ENCODE data around the gene SHF. TPM values are rescaled to one million over a fixed set of nuclear protein-coding genes. Genes with fewer than 3 reads are reported as not detected.

The SHF gene
- total RNA-seq, 2 donors from 2014 or later, result 15.1 to 18.7 TPM

DNA sequence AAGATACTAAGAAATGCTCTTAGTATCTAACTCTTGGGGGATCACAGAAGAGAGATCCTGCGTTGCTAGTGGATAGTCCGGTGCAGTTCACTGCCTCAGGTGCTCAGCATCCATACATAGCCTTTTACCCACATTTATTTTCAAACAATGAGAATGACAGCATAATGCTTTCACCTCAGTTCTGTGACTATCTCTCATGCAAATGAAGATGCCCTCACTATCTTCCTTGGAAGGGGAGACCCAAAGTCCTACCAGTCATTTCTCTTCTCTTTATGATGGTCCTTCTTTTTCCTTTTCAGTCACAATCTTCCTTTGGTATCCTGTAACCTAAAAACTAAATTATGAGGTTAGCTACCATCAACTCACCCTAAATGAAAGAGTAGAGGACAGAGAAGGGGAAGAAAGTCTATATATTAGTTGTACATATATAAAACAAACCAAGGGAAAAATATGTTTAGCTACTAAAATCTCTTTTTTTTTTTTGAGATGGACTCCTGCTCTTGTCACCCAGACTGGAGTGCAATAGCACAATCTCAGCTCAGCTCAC, 33.4 kb upstream of the SHF start:
- H3K27me3 ChIP-seq (replicated peaks; ENCODE audit: insufficient read depth), result no peaks in the 10 kb centered on the region
- H3K4me1 ChIP-seq (ENCODE audit: control insufficient read depth in 1 of 2, low read depth in 2 of 2), result no peaks in the 10 kb centered on the region
- H3K4me3 ChIP-seq, result no peak overlapping the region
- H3K36me3 ChIP-seq, result no peaks in the 10 kb centered on the region
- H3K27ac ChIP-seq, result no peak overlapping the region
- H3K9me3 ChIP-seq, result no peaks in the 10 kb centered on the region
- no peak for DNase-seq (ENCODE audit: low spot score)
- no peak for ATAC-seq (ENCODE audit: insufficient number of reproducible peaks, low FRiP score, low read depth)
- TF ChIP-seq, protein P1, sequence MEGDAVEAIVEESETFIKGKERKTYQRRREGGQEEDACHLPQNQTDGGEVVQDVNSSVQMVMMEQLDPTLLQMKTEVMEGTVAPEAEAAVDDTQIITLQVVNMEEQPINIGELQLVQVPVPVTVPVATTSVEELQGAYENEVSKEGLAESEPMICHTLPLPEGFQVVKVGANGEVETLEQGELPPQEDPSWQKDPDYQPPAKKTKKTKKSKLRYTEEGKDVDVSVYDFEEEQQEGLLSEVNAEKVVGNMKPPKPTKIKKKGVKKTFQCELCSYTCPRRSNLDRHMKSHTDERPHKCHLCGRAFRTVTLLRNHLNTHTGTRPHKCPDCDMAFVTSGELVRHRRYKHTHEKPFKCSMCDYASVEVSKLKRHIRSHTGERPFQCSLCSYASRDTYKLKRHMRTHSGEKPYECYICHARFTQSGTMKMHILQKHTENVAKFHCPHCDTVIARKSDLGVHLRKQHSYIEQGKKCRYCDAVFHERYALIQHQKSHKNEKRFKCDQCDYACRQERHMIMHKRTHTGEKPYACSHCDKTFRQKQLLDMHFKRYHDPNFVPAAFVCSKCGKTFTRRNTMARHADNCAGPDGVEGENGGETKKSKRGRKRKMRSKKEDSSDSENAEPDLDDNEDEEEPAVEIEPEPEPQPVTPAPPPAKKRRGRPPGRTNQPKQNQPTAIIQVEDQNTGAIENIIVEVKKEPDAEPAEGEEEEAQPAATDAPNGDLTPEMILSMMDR (IDR thresholded peaks at IDR 0.05), result no peak

DNA sequence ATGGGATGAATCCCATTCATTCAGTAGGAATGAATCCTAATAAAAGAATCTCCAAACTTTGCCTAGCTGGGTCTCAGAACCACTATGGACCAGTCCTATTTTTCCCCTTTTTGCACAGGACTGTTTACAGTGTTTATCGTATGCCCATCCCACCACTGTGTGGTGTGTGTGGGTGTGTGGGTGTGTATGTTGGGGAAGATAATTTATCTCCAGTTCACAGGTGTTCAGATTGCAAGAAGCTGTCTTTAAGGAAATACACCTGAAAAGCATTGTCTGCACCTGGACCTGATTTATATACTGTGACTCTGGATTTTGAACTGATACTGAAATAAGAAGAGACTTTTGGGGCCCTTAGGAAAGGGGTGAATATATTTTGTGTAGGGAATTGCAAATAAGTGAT, 24.7 kb upstream of the SHF start:
- Histone ChIP-seq H3K36me3 (no peaks in the 10 kb centered on the region), H3K4me3 (no peak overlapping the region), H3K27me3 (replicated peaks; ENCODE audit: insufficient read depth) (no peaks in the 10 kb centered on the region), H3K27ac (no peak overlapping the region), H3K4me1 (ENCODE audit: control insufficient read depth in 1 of 2, low read depth in 2 of 2) (no peaks in the 10 kb centered on the region), H3K9me3 (no peaks in the 10 kb centered on the region)
- ATAC-seq (ENCODE audit: insufficient number of reproducible peaks, low FRiP score, low read depth), result no peak
- TF ChIP-seq, protein P1 (IDR thresholded peaks at IDR 0.05), result no peak
- no peak for DNase-seq (ENCODE audit: low spot score)

DNA sequence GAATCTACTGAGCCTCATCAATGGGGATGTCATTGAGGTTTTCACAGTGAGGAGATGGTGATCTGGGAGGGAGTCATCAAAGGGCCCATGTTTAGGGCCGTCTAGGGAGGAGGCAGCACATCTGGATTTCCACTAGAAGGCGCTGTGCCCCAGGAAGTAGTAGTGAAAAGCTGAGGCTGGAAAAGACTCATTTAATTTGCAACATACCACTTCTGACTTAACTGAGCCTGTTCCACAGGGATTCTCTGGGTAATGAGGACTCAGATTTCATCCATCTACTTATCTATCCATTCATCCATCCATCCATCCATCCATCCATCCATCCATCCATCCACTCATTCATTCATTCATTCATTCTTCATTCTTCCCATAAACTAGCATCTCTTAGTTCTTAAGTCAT, 17.4 kb upstream of the SHF start:
- TF ChIP-seq, protein P1 (IDR thresholded peaks at IDR 0.05), result peak; percentile 54
- Histone ChIP-seq H3K27ac (no peak overlapping the region), H3K4me1 (ENCODE audit: control insufficient read depth in 1 of 2, low read depth in 2 of 2) (peaks cover 0 to 16% of the 10 kb centered on the region in 2 donors), H3K9me3 (no peaks in the 10 kb centered on the region), H3K4me3 (no peak overlapping the region), H3K27me3 (replicated peaks; ENCODE audit: insufficient read depth) (no peaks in the 10 kb centered on the region), H3K36me3 (no peaks in the 10 kb centered on the region)
- ATAC-seq (ENCODE audit: insufficient number of reproducible peaks, low FRiP score, low read depth) (no peak), DNase-seq (ENCODE audit: low spot score) (no peak)

DNA sequence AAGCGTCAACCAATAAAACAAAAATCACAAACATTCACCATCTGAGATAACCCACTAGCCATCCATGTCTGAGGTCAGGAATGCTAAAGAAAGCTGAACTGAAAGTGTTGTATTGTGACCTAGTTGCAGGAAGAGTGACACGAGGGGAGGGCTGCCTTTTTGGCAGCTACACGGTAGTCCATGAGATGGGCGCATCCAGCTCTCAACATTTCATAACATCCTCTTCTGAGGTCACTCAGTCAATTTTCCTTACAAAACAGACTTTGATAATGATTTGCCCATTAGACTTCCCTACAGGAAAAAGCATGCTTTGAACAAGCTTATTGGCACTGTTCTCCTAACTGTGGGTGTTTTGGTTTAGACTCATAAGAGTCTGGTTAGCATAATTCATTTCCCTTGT, 15.4 kb upstream of the SHF start:
- ATAC-seq (ENCODE audit: insufficient number of reproducible peaks, low FRiP score, low read depth) (no peak), DNase-seq (ENCODE audit: low spot score) (no peak)
- Histone ChIP-seq H3K9me3 (no peaks in the 10 kb centered on the region), H3K4me3 (no peak overlapping the region), H3K27ac (peak overlapping the region; percentile 21 to 48), H3K27me3 (replicated peaks; ENCODE audit: insufficient read depth) (no peaks in the 10 kb centered on the region), H3K4me1 (ENCODE audit: control insufficient read depth in 1 of 2, low read depth in 2 of 2) (peaks cover 0 to 20% of the 10 kb centered on the region in 2 donors), H3K36me3 (no peaks in the 10 kb centered on the region)
- TF ChIP-seq, protein P1 (IDR thresholded peaks at IDR 0.05), result no peak

DNA sequence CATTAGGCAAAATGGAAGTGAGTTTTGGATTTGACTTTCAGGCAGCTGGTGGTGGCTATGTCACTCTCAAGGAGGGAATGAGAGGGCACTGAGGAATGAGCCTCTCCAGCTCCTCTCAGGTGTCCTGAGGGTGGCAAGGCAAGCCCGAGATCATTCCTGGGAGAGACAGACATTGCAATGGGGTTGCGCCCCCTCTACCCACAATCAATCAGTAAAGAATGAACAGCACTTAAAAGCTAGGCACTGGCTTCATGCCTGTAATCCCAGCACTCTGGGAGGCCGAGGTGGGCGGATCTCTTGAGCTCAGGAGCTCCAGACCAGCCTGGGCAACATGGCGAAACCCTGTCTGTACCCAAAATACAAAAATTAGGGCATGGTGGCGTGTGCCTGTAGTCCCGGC, 14.1 kb upstream of the SHF start:
- no peak for DNase-seq (ENCODE audit: low spot score)
- no peak for ATAC-seq (ENCODE audit: insufficient number of reproducible peaks, low FRiP score, low read depth)
- TF ChIP-seq, protein P1 (IDR thresholded peaks at IDR 0.05), result no peak
- no peaks in the 10 kb centered on the region for H3K36me3 ChIP-seq
- H3K4me1 ChIP-seq (ENCODE audit: control insufficient read depth in 1 of 2, low read depth in 2 of 2), result peaks cover 0 to 25% of the 10 kb centered on the region in 2 donors
- H3K9me3 ChIP-seq, result no peaks in the 10 kb centered on the region
- no peaks in the 10 kb centered on the region for H3K27me3 ChIP-seq (replicated peaks; ENCODE audit: insufficient read depth)
- peak overlapping the region in 1 of 2 donors; percentile 97 for H3K27ac ChIP-seq
- no peak overlapping the region for H3K4me3 ChIP-seq

Data from thoracic aorta (tissue), 2 donors.